IMR-90 (cell line): ENCODE results near the gene OR6T1. TPM values are rescaled to one million over a fixed set of nuclear protein-coding genes. Genes with fewer than 3 reads are reported as not detected.

Source experiments
- ATAC-seq: fragments of 200-7000 bp; cut with Tn5 transposase; 2 replicates; pipeline ENCODE4 v1.9.1; 2020; ENCODE audit warnings: low read depth, mild to moderate bottlenecking, moderate library complexity
- BruUV-seq: library from RNA; stranded (reverse); fragments of 400-500 nt; replicated peaks from 2 replicates; lab custom pipeline; 2021; lab: Mats Ljungman, UMichigan
- CTCF ChIA-PET: fragments of 300-600 bp; formaldehyde crosslinking; extraction: SDS; loops from one replicate; lab custom pipeline; 2021; ENCODE audit warnings: antibody characterized with exemption; lab: Yijun Ruan, JAX
- POLR2A ChIA-PET: fragments of 300-600 bp; sonication (Branson Sonifier 250); formaldehyde crosslinking; loops from one replicate; lab custom pipeline; 2022; ENCODE audit warnings: antibody characterized with exemption; ENCODE audit not compliant: unreplicated experiment; lab: Charles Lee
- DNase-seq: peaks from one replicate; pipeline ENCODE4 v3.0.0; 2013
- H2AFZ ChIP-seq: replicated peaks from 2 replicates; pipeline ENCODE3; 2013; ENCODE audit warnings: low read length, mild to moderate bottlenecking; ENCODE audit not compliant: poor library complexity
- H2AK5ac ChIP-seq: 2 replicates; pipeline ENCODE4 v1.6.1; 2013; ENCODE audit warnings: low read depth, low read length, inconsistent platforms
- H2AK9ac ChIP-seq: replicated peaks from 2 replicates; pipeline ENCODE3; 2013; ENCODE audit warnings: mild to moderate bottlenecking, low read depth, low read length, moderate library complexity; ENCODE audit not compliant: poor library complexity
- H2BK120ac ChIP-seq: 2 replicates; pipeline ENCODE4 v1.6.1; 2013; ENCODE audit warnings: low read depth, low read length, inconsistent platforms
- H2BK15ac ChIP-seq: 3 replicates; pipeline ENCODE4 v1.6.1; 2013; ENCODE audit warnings: low read depth, low read length, inconsistent platforms
- H2BK20ac ChIP-seq: 2 replicates; pipeline ENCODE4 v1.6.1; 2013; ENCODE audit warnings: low read depth, mild to moderate bottlenecking, inconsistent platforms, low read length, moderate library complexity
- H2BK5ac ChIP-seq: 2 replicates; pipeline ENCODE4 v1.6.1; 2013; ENCODE audit warnings: mild to moderate bottlenecking, low read depth, low read length, inconsistent platforms; ENCODE audit not compliant: poor library complexity, severe bottlenecking
- H3K14ac ChIP-seq: replicated peaks from 2 replicates; pipeline ENCODE4 v1.6.1; 2013; ENCODE audit warnings: low read depth, low read length, inconsistent platforms
- H3K18ac ChIP-seq: 2 replicates; pipeline ENCODE4 v1.6.1; 2013; ENCODE audit warnings: low read depth, low read length, control low read depth
- H3K23ac ChIP-seq: 2 replicates; pipeline ENCODE4 v1.6.1; 2013; ENCODE audit warnings: low read depth, low read length, inconsistent platforms
- H3K27ac ChIP-seq: 2 replicates; pipeline ENCODE4 v1.5.1; 2013; ENCODE audit warnings: mild to moderate bottlenecking, control low read depth, low read length; ENCODE audit not compliant: insufficient read depth
- H3K27me3 ChIP-seq: 2 replicates; pipeline ENCODE4 v1.6.1; 2013; ENCODE audit warnings: low read length; ENCODE audit not compliant: control insufficient read depth, insufficient read depth
- H3K36me3 ChIP-seq: 2 replicates; pipeline ENCODE4 v1.6.1; 2013; ENCODE audit warnings: low read length, mixed read lengths; ENCODE audit not compliant: control insufficient read depth, insufficient read depth
- H3K4ac ChIP-seq: 2 replicates; pipeline ENCODE4 v1.6.1; 2013; ENCODE audit warnings: low read depth, low read length, inconsistent platforms
- H3K4me1 ChIP-seq: 2 replicates; pipeline ENCODE4 v1.6.1; 2013; ENCODE audit warnings: low read length, mixed read lengths; ENCODE audit not compliant: control insufficient read depth, insufficient read depth
- H3K4me2 ChIP-seq: 2 replicates; pipeline ENCODE4 v1.6.1; 2013; ENCODE audit warnings: low read depth, mild to moderate bottlenecking, control low read depth, low read length, moderate library complexity
- H3K4me3 ChIP-seq: 2 replicates; pipeline ENCODE4 v1.5.1; 2013; ENCODE audit warnings: low read depth, mild to moderate bottlenecking, control low read depth, low read length, moderate library complexity; ENCODE audit not compliant: insufficient read depth
- H3K56ac ChIP-seq: 2 replicates; pipeline ENCODE4 v1.6.1; 2013; ENCODE audit warnings: low read length, inconsistent platforms; ENCODE audit not compliant: insufficient read depth; ENCODE audit errors: extremely low read depth
- H3K79me1 ChIP-seq, 2 experiments: 2 replicates each; pipeline ENCODE4 v1.6.1; 2013; ENCODE audit warnings: low read length in 2 of 2, inconsistent platforms in 1 of 2, low read depth in 1 of 2
- H3K9ac ChIP-seq: 2 replicates; pipeline ENCODE4 v1.6.1; 2013; ENCODE audit warnings: low read depth, low read length, control low read depth
- H3K9me1 ChIP-seq: 2 replicates; pipeline ENCODE4 v1.6.1; 2013; ENCODE audit warnings: low read length, inconsistent platforms; ENCODE audit not compliant: insufficient read depth
- H3K9me3 ChIP-seq: 2 replicates; pipeline ENCODE4 v1.6.1; 2013; ENCODE audit warnings: low read length; ENCODE audit not compliant: control insufficient read depth, insufficient read depth
- H4K20me1 ChIP-seq: 2 replicates; pipeline ENCODE4 v1.6.1; 2013; ENCODE audit warnings: low read length, inconsistent platforms; ENCODE audit not compliant: insufficient read depth
- H4K5ac ChIP-seq: 2 replicates; pipeline ENCODE4 v1.6.1; 2013; ENCODE audit warnings: mild to moderate bottlenecking, low read depth, low read length, control low read depth
- H4K8ac ChIP-seq, 2 experiments: 2 replicates each; pipeline ENCODE4 v1.6.1; 2013; ENCODE audit warnings: low read depth in 2 of 2, low read length in 2 of 2, control low read depth in 1 of 2, inconsistent platforms in 1 of 2
- H4K91ac ChIP-seq: 2 replicates; pipeline ENCODE4 v1.6.1; 2013; ENCODE audit warnings: low read depth, low read length, inconsistent platforms; ENCODE audit not compliant: insufficient read depth
- CEBPB ChIP-seq: IDR thresholded peaks from 2 replicates; pipeline ENCODE4 v1.6.1; 2012; ENCODE audit warnings: low read depth, low read length, improper control_type of control experiment
- SMC3 ChIP-seq: fragments of 150-350 bp; IDR thresholded peaks from 2 replicates; pipeline ENCODE4 v1.6.1; 2016; ENCODE audit warnings: low read depth, mild to moderate bottlenecking, antibody characterized with exemption, low read length, moderate library complexity
- WGBS, 2 experiments: methylation state at CpG; one replicate each; pipeline versions ENCODE4 v1.1.5 to v1.1.7; 2013; ENCODE audit warnings: missing lambda C conversion rate in 2 of 2; ENCODE audit not compliant: insufficient read length in 1 of 2; ENCODE audit errors: extremely low coverage in 2 of 2; 5-methylcytosine and 5-hydroxymethylcytosine counted together
- dilution Hi-C: fragments of 300-500 bp; cut with HindIII; formaldehyde crosslinking; loops from one replicate; pipeline ENCODE4 v1.14.3; 2018; ENCODE audit warnings: low sequenced_read_pairs; ENCODE audit not compliant: unreplicated experiment
- in situ Hi-C: fragments of 300-500 bp; cut with MboI; formaldehyde crosslinking; loops from 3 replicates; pipeline ENCODE4 v1.14.3; 2019; ENCODE audit warnings: low sequenced_read_pairs, inconsistent platforms, mixed read lengths
- intact Hi-C: fragments of 100-400 bp; cut with micrococcal nuclease; formaldehyde crosslinking; loops from 2 replicates; pipeline ENCODE4 v1.10.0; 2022
- polyA plus RNA-seq, 3 experiments: library from polyadenylated mRNA; depleted of rRNA; stranded (reverse); fragments of >200 nt; gene quantifications; 2 replicates each; pipeline ENCODE4 v1.2.3, GENCODE V29; 2012; ENCODE audit warnings: low replicate concordance in 1 of 3
- total RNA-seq: library from RNA; depleted of rRNA; stranded (reverse); fragments of >200 nt; gene quantifications from 2 replicates; pipeline ENCODE4 v1.2.3, GENCODE V29; 2012
- TF ChIP-seq, protein P1 (sequence below): conservative IDR thresholded peaks from 2 replicates; pipeline ENCODE4 v1.5.1; 2012; ENCODE audit warnings: mild to moderate bottlenecking, low read depth, low read length, improper control_type of control experiment

Gene OR6T1
- total and polyA plus RNA-seq, 2 of the 4 experiments (the other 2 are of a cell fraction), result not detected

GRCh38 chr11:123943738-123944137 is at the start of gene OR6T1 (continued):
- no peak for TF ChIP-seq SMC3

GRCh38 chr11:123979311-123979710 is 35.7 kb upstream of the OR6T1 start:
- Histone ChIP-seq H3K9ac (no peak overlapping the region), H3K4me3 (no peak overlapping the region), H2BK5ac (no peak overlapping the region), H4K8ac (no peak overlapping the region), H3K79me1 (no peaks in the 10 kb centered on the region), H4K5ac (no peak overlapping the region), H3K9me3 (peaks cover 12% of the 10 kb centered on the region; the same call in 1 of the 2 replicates), H3K23ac (no peak overlapping the region), H2BK15ac (no peak overlapping the region), H2AK9ac (no peak overlapping the region), H2BK120ac (no peak overlapping the region), H3K4me1 (no peaks in the 10 kb centered on the region), H3K9me1 (no peaks in the 10 kb centered on the region), H4K20me1 (no peaks in the 10 kb centered on the region), H3K4ac (no peak overlapping the region), H3K4me2 (no peak overlapping the region), H2AK5ac (no peak overlapping the region), H3K18ac (no peak overlapping the region), H2BK20ac (no peak overlapping the region), H3K14ac (no peak overlapping the region), H3K56ac (no peak overlapping the region), H4K91ac (no peak overlapping the region), H3K27ac (no peak overlapping the region), H2AFZ (no peak overlapping the region), H3K27me3 (no peaks in the 10 kb centered on the region), H3K36me3 (no peaks in the 10 kb centered on the region)
- TF ChIP-seq, protein P1, sequence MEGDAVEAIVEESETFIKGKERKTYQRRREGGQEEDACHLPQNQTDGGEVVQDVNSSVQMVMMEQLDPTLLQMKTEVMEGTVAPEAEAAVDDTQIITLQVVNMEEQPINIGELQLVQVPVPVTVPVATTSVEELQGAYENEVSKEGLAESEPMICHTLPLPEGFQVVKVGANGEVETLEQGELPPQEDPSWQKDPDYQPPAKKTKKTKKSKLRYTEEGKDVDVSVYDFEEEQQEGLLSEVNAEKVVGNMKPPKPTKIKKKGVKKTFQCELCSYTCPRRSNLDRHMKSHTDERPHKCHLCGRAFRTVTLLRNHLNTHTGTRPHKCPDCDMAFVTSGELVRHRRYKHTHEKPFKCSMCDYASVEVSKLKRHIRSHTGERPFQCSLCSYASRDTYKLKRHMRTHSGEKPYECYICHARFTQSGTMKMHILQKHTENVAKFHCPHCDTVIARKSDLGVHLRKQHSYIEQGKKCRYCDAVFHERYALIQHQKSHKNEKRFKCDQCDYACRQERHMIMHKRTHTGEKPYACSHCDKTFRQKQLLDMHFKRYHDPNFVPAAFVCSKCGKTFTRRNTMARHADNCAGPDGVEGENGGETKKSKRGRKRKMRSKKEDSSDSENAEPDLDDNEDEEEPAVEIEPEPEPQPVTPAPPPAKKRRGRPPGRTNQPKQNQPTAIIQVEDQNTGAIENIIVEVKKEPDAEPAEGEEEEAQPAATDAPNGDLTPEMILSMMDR, result no peak
- TF ChIP-seq CEBPB, result no peak
- no peak for ATAC-seq
- dilution Hi-C loops, result no loop called here
- ChIA-PET CTCF (no interaction called here), POLR2A (no interaction called here)
- in situ Hi-C loops, result no loop called here
- no TSS peak for BruUV-seq
- intact Hi-C loops, result no loop called here
- no peak for DNase-seq
- 0% methylated on average over 1 of the region's 5 CpGs; no CpG with 5 or more reads in 1 of the 2 experiments for WGBS, 2 experiments
